ENCODE data around the gene ACE.

GRCh38 chr17:63490329-63490728 lies 13.5 kb downstream of the ACE start:
- no peak for TF ChIP-seq POLR2A (IDR thresholded peaks at IDR 0.05)
- no peak for TF ChIP-seq CTCF (IDR thresholded peaks at IDR 0.05)

Measured in esophagus squamous epithelium (tissue), 4 donors.